ENCODE data around the gene CMTM8. TPM values are rescaled to one million over a fixed set of nuclear protein-coding genes. Genes with fewer than 3 reads are reported as not detected.

The CMTM8 gene
- total and polyA plus RNA-seq, 12 donors = 2.1 to 8.4 (median 3.5) TPM

DNA sequence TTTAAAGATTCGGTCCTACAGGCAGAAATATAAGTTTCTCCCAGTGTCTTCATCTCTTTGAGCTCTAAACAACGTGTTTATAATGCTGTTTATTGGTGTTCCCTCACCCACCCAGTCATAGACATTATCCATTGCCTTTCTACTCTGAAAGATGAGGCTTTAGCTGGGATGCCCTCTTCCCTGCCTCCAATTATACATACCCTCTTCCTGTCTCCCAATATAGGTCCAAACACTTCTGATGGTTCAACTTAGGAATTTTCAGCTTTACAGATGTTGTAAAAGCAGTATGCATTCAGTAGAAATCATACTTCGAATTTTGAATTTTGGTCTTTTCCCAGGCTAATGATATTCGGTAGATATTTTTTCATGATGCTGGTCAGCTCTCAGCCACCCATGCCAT, 2.6 kb downstream of the CMTM8 start:
- no peak overlapping the region for H3K27ac ChIP-seq
- intact Hi-C loops (cut with DNase I) = loop anchor here in 3 of 10 donors (5.0 to 10.0 kb wide), 3 partner anchors 41 to 64 kb away; no protein-coding TSS in a partner anchor
- WGBS, 2 donors = 90 to 96% methylated on average over 4 of the region's 4 CpGs
- H3K4me3 ChIP-seq = no peak overlapping the region
- DNase-seq (no peak), ATAC-seq (no peak)
- H3K36me3 ChIP-seq = no peaks in the 10 kb centered on the region
- H3K4me1 ChIP-seq = peaks cover 0 to 34% (median 19%) of the 10 kb centered on the region in 9 donors
- H3K27me3 ChIP-seq = peaks cover 0 to 30% (median 0%) of the 10 kb centered on the region in 7 donors
- peaks cover 0 to 12% (median 8%) of the 10 kb centered on the region in 11 donors for H3K9me3 ChIP-seq
- TF ChIP-seq, protein P1, sequence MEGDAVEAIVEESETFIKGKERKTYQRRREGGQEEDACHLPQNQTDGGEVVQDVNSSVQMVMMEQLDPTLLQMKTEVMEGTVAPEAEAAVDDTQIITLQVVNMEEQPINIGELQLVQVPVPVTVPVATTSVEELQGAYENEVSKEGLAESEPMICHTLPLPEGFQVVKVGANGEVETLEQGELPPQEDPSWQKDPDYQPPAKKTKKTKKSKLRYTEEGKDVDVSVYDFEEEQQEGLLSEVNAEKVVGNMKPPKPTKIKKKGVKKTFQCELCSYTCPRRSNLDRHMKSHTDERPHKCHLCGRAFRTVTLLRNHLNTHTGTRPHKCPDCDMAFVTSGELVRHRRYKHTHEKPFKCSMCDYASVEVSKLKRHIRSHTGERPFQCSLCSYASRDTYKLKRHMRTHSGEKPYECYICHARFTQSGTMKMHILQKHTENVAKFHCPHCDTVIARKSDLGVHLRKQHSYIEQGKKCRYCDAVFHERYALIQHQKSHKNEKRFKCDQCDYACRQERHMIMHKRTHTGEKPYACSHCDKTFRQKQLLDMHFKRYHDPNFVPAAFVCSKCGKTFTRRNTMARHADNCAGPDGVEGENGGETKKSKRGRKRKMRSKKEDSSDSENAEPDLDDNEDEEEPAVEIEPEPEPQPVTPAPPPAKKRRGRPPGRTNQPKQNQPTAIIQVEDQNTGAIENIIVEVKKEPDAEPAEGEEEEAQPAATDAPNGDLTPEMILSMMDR (IDR thresholded peaks at IDR 0.05) = no peak

DNA sequence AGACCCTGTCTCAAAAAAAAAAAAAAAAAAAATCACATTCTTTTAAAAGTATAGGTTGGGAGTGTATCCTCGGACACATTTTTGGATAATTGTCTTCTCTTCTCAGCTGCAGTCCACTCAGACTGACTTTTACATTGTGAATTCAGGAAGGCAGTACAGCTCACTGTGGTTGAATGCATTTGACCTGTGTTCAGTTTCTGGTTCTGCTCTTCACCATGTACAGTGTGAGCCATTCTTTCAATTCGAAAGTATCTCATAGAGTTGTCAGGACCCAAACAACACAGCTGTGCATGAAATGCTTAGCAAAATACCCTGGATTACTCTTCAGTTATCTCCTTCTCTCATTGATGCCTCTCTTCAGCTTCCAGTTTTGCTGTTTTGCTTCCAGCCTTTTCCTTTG, 5.0 kb downstream of the CMTM8 start:
- WGBS, 2 donors = 87 to 91% methylated on average over 2 of the region's 2 CpGs
- Histone ChIP-seq H3K27me3 (peaks cover 0 to 13% (median 0%) of the 10 kb centered on the region in 7 donors), H3K27ac (no peak overlapping the region), H3K4me3 (no peak overlapping the region), H3K36me3 (no peaks in the 10 kb centered on the region), H3K9me3 (no peaks in the 10 kb centered on the region), H3K4me1 (peaks cover 0 to 19% (median 10%) of the 10 kb centered on the region in 9 donors)
- ATAC-seq (no peak), DNase-seq (no peak)
- TF ChIP-seq, protein P1 (IDR thresholded peaks at IDR 0.05) = no peak
- intact Hi-C loops (cut with DNase I) = loop anchor here in 3 of 10 donors (5.0 to 10.0 kb wide), 3 partner anchors 39 to 66 kb away; no protein-coding TSS in a partner anchor

DNA sequence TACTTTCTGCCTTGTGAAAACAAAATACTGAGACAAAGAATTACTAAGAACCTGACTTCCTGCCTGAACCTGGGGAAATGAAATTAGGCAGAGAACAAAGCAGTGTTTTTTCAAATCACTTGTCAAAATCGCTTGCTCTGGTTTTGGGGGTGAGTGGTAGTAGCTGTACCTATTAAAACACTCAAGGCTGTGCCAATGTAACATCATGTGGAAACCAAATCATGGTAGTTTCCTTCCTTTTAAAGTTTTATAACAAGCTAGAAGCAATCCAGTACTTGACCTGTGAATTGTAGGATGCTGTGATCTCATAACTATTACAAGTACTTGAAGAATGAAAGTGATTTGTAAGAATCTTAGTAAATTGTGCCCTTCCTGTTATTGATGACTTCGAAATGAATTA, 6.7 kb downstream of the CMTM8 start:
- no peak for ATAC-seq
- DNase-seq = no peak
- intact Hi-C loops (cut with DNase I) = loop anchor here in 1 of 10 donors (10.0 kb wide), 1 partner anchor 60 kb away; no protein-coding TSS in a partner anchor
- TF ChIP-seq, protein P1 (IDR thresholded peaks at IDR 0.05) = no peak
- peak overlapping the region in 1 of 10 donors; percentile 1 for H3K27ac ChIP-seq
- no peaks in the 10 kb centered on the region for H3K36me3 ChIP-seq
- WGBS, 2 donors = 62 to 65% methylated on average over 2 of the region's 2 CpGs
- no peaks in the 10 kb centered on the region for H3K27me3 ChIP-seq
- no peaks in the 10 kb centered on the region for H3K9me3 ChIP-seq
- H3K4me3 ChIP-seq = no peak overlapping the region
- peaks cover 0 to 10% (median 7%) of the 10 kb centered on the region in 9 donors for H3K4me1 ChIP-seq

DNA sequence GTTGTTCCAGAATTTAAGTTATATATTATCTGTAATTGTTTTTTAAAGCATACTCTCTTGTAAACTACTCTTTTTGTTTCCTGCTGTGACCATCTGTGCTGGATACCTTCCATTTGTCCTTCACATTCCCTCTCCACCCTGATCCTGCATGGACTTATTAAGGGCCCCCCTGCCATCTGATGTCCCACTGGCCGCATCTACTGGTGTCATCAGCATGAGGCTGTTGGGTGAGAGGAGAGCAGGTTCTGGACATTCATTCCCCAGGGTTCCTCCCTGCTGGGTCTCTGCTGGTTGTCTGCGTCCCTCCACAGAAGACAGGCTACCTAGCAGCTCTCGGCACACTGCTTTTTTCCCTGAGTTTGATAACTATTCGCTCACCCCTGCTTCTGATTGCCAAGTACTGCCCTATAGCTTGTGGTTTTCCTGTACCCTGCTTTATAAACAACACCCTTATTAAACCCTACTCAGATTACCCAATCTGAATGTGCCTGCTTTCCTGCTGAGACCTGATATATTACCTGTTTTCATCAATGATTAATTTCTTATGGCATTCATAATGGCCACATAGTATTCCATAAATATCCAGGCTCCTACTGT, 7.7 kb downstream of the CMTM8 start:
- WGBS, 2 donors = 89 to 90% methylated on average over 4 of the region's 4 CpGs
- peak overlapping the region in 1 of 10 donors; percentile 1 for H3K27ac ChIP-seq
- H3K9me3 ChIP-seq = no peaks in the 10 kb centered on the region
- H3K27me3 ChIP-seq = no peaks in the 10 kb centered on the region
- DNase-seq = no peak
- TF ChIP-seq, protein P1 (IDR thresholded peaks at IDR 0.05) = no peak
- H3K4me3 ChIP-seq = no peak overlapping the region
- H3K36me3 ChIP-seq = no peaks in the 10 kb centered on the region
- peaks cover 0 to 10% (median 0%) of the 10 kb centered on the region in 9 donors for H3K4me1 ChIP-seq
- no peak for ATAC-seq
- intact Hi-C loops (cut with DNase I) = loop anchor here in 1 of 10 donors (10.0 kb wide), 1 partner anchor 61 kb away; no protein-coding TSS in a partner anchor

Measured in heart right ventricle (tissue), 16 donors.